DOHH2 (cell line): Measurements from ENCODE around the gene RPS27L.

Experiments
- H3F3A ChIP-seq: fragments of 200-600 bp; sonication (generic), shearing (Covaris generic); 2 replicates; pipeline ENCODE4 v1.6.0; 2016; ENCODE audit warnings: antibody characterized with exemption, mild to moderate bottlenecking; ENCODE audit not compliant: control insufficient read depth, insufficient read depth
- H3K27ac ChIP-seq: fragments of 200-600 bp; sonication (generic); 2 replicates; pipeline ENCODE4 v1.5.1; 2014; ENCODE audit warnings: low read depth, mild to moderate bottlenecking, low read length, moderate library complexity
- H3K27me3 ChIP-seq: fragments of 200-600 bp; sonication (generic); 2 replicates; pipeline ENCODE4 v1.6.1; 2014; ENCODE audit warnings: mild to moderate bottlenecking, low read length, mixed read lengths; ENCODE audit not compliant: control insufficient read depth
- H3K36me3 ChIP-seq: fragments of 200-600 bp; sonication (generic); 2 replicates; pipeline ENCODE4 v1.6.1; 2014; ENCODE audit warnings: mild to moderate bottlenecking, low read length, moderate library complexity, mixed read lengths; ENCODE audit not compliant: control insufficient read depth
- H3K4me1 ChIP-seq: fragments of 200-600 bp; sonication (generic); 2 replicates; pipeline ENCODE4 v1.6.1; 2014; ENCODE audit warnings: mild to moderate bottlenecking, low read length, mixed read lengths; ENCODE audit not compliant: control insufficient read depth
- H3K4me2 ChIP-seq: fragments of 200-600 bp; sonication (generic); 2 replicates; pipeline ENCODE4 v1.6.0; 2014; ENCODE audit warnings: mild to moderate bottlenecking, low read length, moderate library complexity
- H3K4me3 ChIP-seq: fragments of 200-600 bp; sonication (generic); 2 replicates; pipeline ENCODE4 v1.5.1; 2014; ENCODE audit warnings: mild to moderate bottlenecking, low read length, mixed read lengths
- H3K79me2 ChIP-seq: fragments of 200-600 bp; sonication (generic); 2 replicates; pipeline ENCODE4 v1.6.1; 2014; ENCODE audit warnings: mild to moderate bottlenecking, low read length, mixed read lengths; ENCODE audit not compliant: control insufficient read depth
- H3K9me2 ChIP-seq: fragments of 200-600 bp; sonication (generic); replicated peaks from 2 replicates; pipeline ENCODE4 v1.6.1; 2014; ENCODE audit warnings: mild to moderate bottlenecking, low read length, mixed read lengths; ENCODE audit not compliant: control insufficient read depth
- H3K9me3 ChIP-seq: fragments of 200-600 bp; sonication (generic); 2 replicates; pipeline ENCODE4 v1.6.1; 2014; ENCODE audit warnings: antibody characterized with exemption, low read length, mixed read lengths; ENCODE audit not compliant: control insufficient read depth, insufficient read depth
- H4K20me1 ChIP-seq: fragments of 200-600 bp; sonication (generic); 2 replicates; pipeline ENCODE4 v1.6.0; 2014; ENCODE audit warnings: low read depth, mild to moderate bottlenecking, antibody characterized with exemption, low read length, moderate library complexity; ENCODE audit not compliant: control insufficient read depth, insufficient read depth
- CTCF ChIP-seq: fragments of 200-600 bp; sonication (generic); IDR thresholded peaks from one replicate; pipeline ENCODE4 v1.5.1; 2014; ENCODE audit warnings: antibody characterized with exemption, mild to moderate bottlenecking, low read depth, low read length; ENCODE audit not compliant: poor library complexity, severe bottlenecking
- EZH2phosphoT487 ChIP-seq: fragments of 200-600 bp; sonication (generic); IDR thresholded peaks from 2 replicates; pipeline ENCODE4 v1.6.1; 2017; ENCODE audit warnings: borderline replicate concordance, mild to moderate bottlenecking, antibody characterized with exemption, low read length, moderate library complexity, mixed read lengths

Gene RPS27L

GRCh38 chr15:63194880-63195568 lies 37.7 kb upstream of the RPS27L start:
- no peaks in the 10 kb centered on the region for H4K20me1 ChIP-seq
- H3K27me3 ChIP-seq: no peaks in the 10 kb centered on the region
- no peaks in the 10 kb centered on the region for H3K9me3 ChIP-seq
- TF ChIP-seq CTCF: no peak
- TF ChIP-seq EZH2phosphoT487: no peak
- no peaks in the 10 kb centered on the region for H3K9me2 ChIP-seq
- H3F3A ChIP-seq: peaks cover 17% of the 10 kb centered on the region
- peak overlapping the region; percentile 94 for H3K4me2 ChIP-seq
- no peak overlapping the region; the same call in 1 of the 2 replicates for H3K4me3 ChIP-seq
- H3K4me1 ChIP-seq: peaks cover 63% of the 10 kb centered on the region
- H3K79me2 ChIP-seq: peaks cover 96% of the 10 kb centered on the region
- H3K27ac ChIP-seq: no peak overlapping the region
- H3K36me3 ChIP-seq: peaks cover 12% of the 10 kb centered on the region

- H3K4me3 ChIP-seq: peak overlapping the region; percentile 89
- H3K4me1 ChIP-seq: peaks cover 63% of the 10 kb centered on the region
- H4K20me1 ChIP-seq: no peaks in the 10 kb centered on the region
- peaks cover 95% of the 10 kb centered on the region for H3K79me2 ChIP-seq
- H3F3A ChIP-seq: peaks cover 17% of the 10 kb centered on the region
- H3K27ac ChIP-seq: peak overlapping the region; percentile 75
- H3K36me3 ChIP-seq: peaks cover 12% of the 10 kb centered on the region
- H3K27me3 ChIP-seq: no peaks in the 10 kb centered on the region
- H3K9me3 ChIP-seq: no peaks in the 10 kb centered on the region
- peak overlapping the region; percentile 94 for H3K4me2 ChIP-seq
- TF ChIP-seq CTCF: no peak
- TF ChIP-seq EZH2phosphoT487: no peak
- H3K9me2 ChIP-seq: no peaks in the 10 kb centered on the region
These were observed 37.0 kb upstream of the RPS27L start for GRCh38 chr15:63194302-63194701.

GRCh38 chr15:63192619-63193206 lies 35.4 kb upstream of the RPS27L start:
- Histone ChIP-seq H3K4me2 (peak overlapping the region; percentile 94), H3K4me1 (peaks cover 75% of the 10 kb centered on the region), H3K27me3 (no peaks in the 10 kb centered on the region), H3F3A (peaks cover 17% of the 10 kb centered on the region), H3K9me2 (no peaks in the 10 kb centered on the region), H3K27ac (peak overlapping the region; percentile 75), H3K36me3 (peaks cover 10% of the 10 kb centered on the region), H3K79me2 (peaks cover 81% of the 10 kb centered on the region), H4K20me1 (no peaks in the 10 kb centered on the region), H3K9me3 (no peaks in the 10 kb centered on the region), H3K4me3 (peak overlapping the region; percentile 89)
- TF ChIP-seq CTCF: no peak
- no peak for TF ChIP-seq EZH2phosphoT487
